KMS-11 (cell line): ENCODE results near the gene NLRP14.

Experiments used
- H2AFZ ChIP-seq: fragments of 200-600 bp; sonication (generic); 2 replicates; pipeline ENCODE4 v1.6.1; 2016; ENCODE audit warnings: antibody characterized with exemption, mixed run types, low read depth
- H3K27ac ChIP-seq: fragments of 200-600 bp; sonication (generic); 2 replicates; pipeline ENCODE4 v1.6.1; 2016; ENCODE audit warnings: mild to moderate bottlenecking, mixed run types
- H3K27me3 ChIP-seq: fragments of 200-600 bp; sonication (generic); 2 replicates; pipeline ENCODE4 v1.6.1; 2017; ENCODE audit warnings: mild to moderate bottlenecking, low read depth, mixed run types, moderate library complexity; ENCODE audit not compliant: insufficient read depth
- H3K36me3 ChIP-seq: fragments of 200-600 bp; sonication (generic); 2 replicates; pipeline ENCODE4 v1.6.1; 2017; ENCODE audit warnings: mild to moderate bottlenecking, mixed run types; ENCODE audit not compliant: insufficient read depth
- H3K4me1 ChIP-seq: fragments of 200-600 bp; sonication (generic); 2 replicates; pipeline ENCODE4 v1.6.1; 2016; ENCODE audit warnings: mild to moderate bottlenecking, low read depth, mixed run types; ENCODE audit not compliant: poor library complexity, severe bottlenecking
- H3K4me2 ChIP-seq: fragments of 200-600 bp; sonication (generic); 2 replicates; pipeline ENCODE4 v1.7.0; 2016; ENCODE audit warnings: mild to moderate bottlenecking, mixed run types
- H3K4me3 ChIP-seq: fragments of 200-600 bp; sonication (generic); IDR thresholded peaks from 2 replicates; pipeline ENCODE4 v1.6.1; 2017; ENCODE audit warnings: low read depth, low read length, mixed read lengths; ENCODE audit not compliant: insufficient read depth
- H3K79me2 ChIP-seq: fragments of 200-600 bp; sonication (generic); 2 replicates; pipeline ENCODE4 v1.6.1; 2016; ENCODE audit warnings: low read depth, mixed run types; ENCODE audit not compliant: insufficient read depth
- H3K9ac ChIP-seq: fragments of 200-600 bp; sonication (generic); 2 replicates; pipeline ENCODE4 v1.6.1; 2016; ENCODE audit warnings: mild to moderate bottlenecking, mixed run types
- H4K20me1 ChIP-seq: fragments of 200-600 bp; sonication (generic); 2 replicates; pipeline ENCODE4 v1.6.1; 2016; ENCODE audit warnings: mild to moderate bottlenecking, mixed run types; ENCODE audit not compliant: insufficient read depth
- CTCF ChIP-seq: fragments of 200-600 bp; sonication (generic); conservative IDR thresholded peaks from 2 replicates; pipeline ENCODE4 v1.6.1; 2017; ENCODE audit warnings: low read depth, mild to moderate bottlenecking, antibody characterized with exemption, low read length, moderate library complexity, mixed read lengths

Gene NLRP14

GRCh38 chr11:7004482-7004881 lies 15.8 kb upstream of the NLRP14 start:
- H3K9ac ChIP-seq: no peak overlapping the region
- H3K27ac ChIP-seq: no peak overlapping the region
- no peaks in the 10 kb centered on the region for H3K36me3 ChIP-seq
- H3K4me1 ChIP-seq: no peaks in the 10 kb centered on the region
- H3K4me3 ChIP-seq: no peak overlapping the region
- H3K4me2 ChIP-seq: no peak overlapping the region
- no peak overlapping the region for H2AFZ ChIP-seq
- no peaks in the 10 kb centered on the region for H3K27me3 ChIP-seq
- H3K79me2 ChIP-seq: no peaks in the 10 kb centered on the region
- no peaks in the 10 kb centered on the region for H4K20me1 ChIP-seq
- TF ChIP-seq CTCF: no peak

DNA sequence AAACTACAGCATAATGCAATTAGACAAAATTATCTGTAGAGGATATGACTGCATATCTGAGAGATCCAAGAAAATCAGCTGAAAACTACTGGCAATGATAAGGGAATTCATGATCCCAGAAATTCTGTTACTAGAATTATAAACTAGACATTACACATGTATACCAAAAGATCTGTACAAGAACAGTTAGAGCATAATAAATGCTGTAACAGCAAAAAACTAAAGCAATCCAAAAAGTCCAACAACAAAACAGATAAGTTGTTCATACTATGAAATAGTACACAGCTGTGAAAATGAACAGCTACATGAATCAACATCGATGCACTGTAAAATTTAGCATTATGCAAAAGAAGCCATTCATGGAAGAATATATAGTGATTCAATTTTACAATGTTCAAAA lies 6.2 kb upstream of the NLRP14 start:
- Histone ChIP-seq H3K4me2 (no peak overlapping the region), H3K4me3 (no peak overlapping the region), H3K79me2 (no peaks in the 10 kb centered on the region), H4K20me1 (no peaks in the 10 kb centered on the region), H3K36me3 (no peaks in the 10 kb centered on the region), H3K4me1 (no peaks in the 10 kb centered on the region), H3K27me3 (no peaks in the 10 kb centered on the region), H3K9ac (no peak overlapping the region), H3K27ac (no peak overlapping the region), H2AFZ (no peak overlapping the region)
- no peak for TF ChIP-seq CTCF

DNA sequence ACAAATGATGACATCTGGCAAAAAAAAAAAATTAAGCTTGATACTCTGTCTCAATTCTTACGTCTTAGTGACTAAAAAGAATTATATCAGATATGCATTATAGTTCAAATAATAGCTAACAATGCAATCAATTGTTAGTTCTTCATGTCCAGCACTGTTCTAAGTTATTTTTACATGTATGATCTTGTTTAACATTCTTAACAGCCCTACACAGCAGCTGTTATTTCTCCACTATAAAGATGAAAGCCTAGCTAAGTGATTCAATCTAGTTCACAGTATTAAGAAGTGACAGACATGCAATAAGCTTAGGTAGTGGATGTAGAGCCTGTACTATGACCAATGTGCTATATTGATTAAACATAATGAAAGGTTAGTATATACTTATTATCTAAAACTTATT lies 4.3 kb upstream of the NLRP14 start:
- Histone ChIP-seq H3K27ac (no peak overlapping the region), H3K4me2 (no peak overlapping the region), H3K36me3 (no peaks in the 10 kb centered on the region), H4K20me1 (no peaks in the 10 kb centered on the region), H2AFZ (no peak overlapping the region), H3K9ac (no peak overlapping the region), H3K79me2 (no peaks in the 10 kb centered on the region), H3K4me3 (no peak overlapping the region), H3K4me1 (no peaks in the 10 kb centered on the region), H3K27me3 (no peaks in the 10 kb centered on the region)
- TF ChIP-seq CTCF: no peak

- no peak for TF ChIP-seq CTCF
- Histone ChIP-seq H2AFZ (no peak overlapping the region), H3K4me1 (no peaks in the 10 kb centered on the region), H3K27ac (no peak overlapping the region), H3K9ac (no peak overlapping the region), H3K36me3 (no peaks in the 10 kb centered on the region), H4K20me1 (no peaks in the 10 kb centered on the region), H3K79me2 (no peaks in the 10 kb centered on the region), H3K27me3 (no peaks in the 10 kb centered on the region), H3K4me2 (no peak overlapping the region), H3K4me3 (no peak overlapping the region)
These were observed 638 bp upstream of the NLRP14 start for GRCh38 chr11:7019500-7020182.
